A673 (cell line): ENCODE measurements around the gene PPP1R18. TPM values are rescaled to one million over a fixed set of nuclear protein-coding genes. Genes with fewer than 3 reads are reported as not detected.

Experiments
- BruUV-seq: library from RNA; stranded (reverse); fragments of 400-500 nt; replicated peaks from 2 replicates; lab custom pipeline; 2021; lab: Mats Ljungman, UMichigan
- CTCF ChIA-PET: fragments of 300-600 bp; sonication (Branson Sonifier 250); formaldehyde crosslinking; loops from one replicate; lab custom pipeline; 2022; ENCODE audit warnings: antibody characterized with exemption; lab: Charles Lee
- POLR2A ChIA-PET: fragments of 300-600 bp; sonication (Branson Sonifier 250); formaldehyde crosslinking; loops from one replicate; lab custom pipeline; 2022; ENCODE audit warnings: antibody characterized with exemption; ENCODE audit not compliant: low non-redundant PET; lab: Charles Lee
- DNase-seq: peaks from one replicate; pipeline ENCODE4 v3.0.0-alpha.2; 2015; ENCODE audit warnings: low spot score
- H3K27ac ChIP-seq: fragments of 200-600 bp; sonication (generic); 2 replicates; pipeline ENCODE4 v1.5.1; 2016; ENCODE audit warnings: mixed run types, low read depth, mild to moderate bottlenecking, mixed read lengths, antibody characterized with exemption, low read length; ENCODE audit not compliant: poor library complexity, severe bottlenecking
- H3K27me3 ChIP-seq: fragments of 200-600 bp; sonication (generic); replicated peaks from 2 replicates; pipeline ENCODE4 v1.6.1; 2017; ENCODE audit warnings: mixed run types, low read depth, mild to moderate bottlenecking, mixed read lengths, antibody characterized with exemption, low read length; ENCODE audit not compliant: insufficient read depth, poor library complexity
- H3K36me3 ChIP-seq: fragments of 200-600 bp; sonication (generic); 2 replicates; pipeline ENCODE4 v1.6.1; 2016; ENCODE audit warnings: mixed run types, mild to moderate bottlenecking, mixed read lengths, antibody characterized with exemption, low read length; ENCODE audit not compliant: insufficient read depth, poor library complexity, severe bottlenecking
- H3K4me1 ChIP-seq: fragments of 200-600 bp; sonication (generic); 2 replicates; pipeline ENCODE4 v1.6.1; 2017; ENCODE audit warnings: mixed run types, mild to moderate bottlenecking, mixed read lengths, antibody characterized with exemption, low read length; ENCODE audit not compliant: insufficient read depth, poor library complexity, severe bottlenecking
- H3K4me3 ChIP-seq: fragments of 200-600 bp; sonication (generic); 2 replicates; pipeline ENCODE4 v1.5.1; 2016; ENCODE audit warnings: low read depth, mixed run types, mild to moderate bottlenecking, mixed read lengths, low read length; ENCODE audit not compliant: poor library complexity, severe bottlenecking
- H3K9me3 ChIP-seq: fragments of 200-600 bp; sonication (generic); 2 replicates; pipeline ENCODE4 v1.6.1; 2016; ENCODE audit warnings: mixed run types, low read depth, mild to moderate bottlenecking, mixed read lengths, antibody characterized with exemption, low read length; ENCODE audit not compliant: poor library complexity, severe bottlenecking
- EZH2 ChIP-seq: fragments of 200-600 bp; sonication (generic); IDR thresholded peaks from 2 replicates; pipeline ENCODE4 v1.6.1; 2017; ENCODE audit warnings: borderline replicate concordance, low read depth, mild to moderate bottlenecking, mixed read lengths, antibody characterized with exemption, low read length; ENCODE audit not compliant: poor library complexity, severe bottlenecking
- intact Hi-C: fragments of 100-400 bp; cut with micrococcal nuclease; formaldehyde crosslinking; loops from one replicate; pipeline ENCODE4 v1.10.0; 2022; ENCODE audit not compliant: unreplicated experiment
- total RNA-seq: library from RNA; stranded (reverse); gene quantifications from 2 replicates; pipeline ENCODE4 v1.2.3, GENCODE V29; 2021
- TF ChIP-seq, protein P1 (sequence below): fragments of 300-800, 200-600 bp; sonication (generic); conservative IDR thresholded peaks from 2 replicates; pipeline ENCODE4 v1.5.1; 2017; ENCODE audit warnings: low read depth, mild to moderate bottlenecking, antibody characterized with exemption, low read length, moderate library complexity, mixed read lengths

Gene PPP1R18
- total RNA-seq, 1 experiment from 2014 or later = 50.3 TPM

DNA sequence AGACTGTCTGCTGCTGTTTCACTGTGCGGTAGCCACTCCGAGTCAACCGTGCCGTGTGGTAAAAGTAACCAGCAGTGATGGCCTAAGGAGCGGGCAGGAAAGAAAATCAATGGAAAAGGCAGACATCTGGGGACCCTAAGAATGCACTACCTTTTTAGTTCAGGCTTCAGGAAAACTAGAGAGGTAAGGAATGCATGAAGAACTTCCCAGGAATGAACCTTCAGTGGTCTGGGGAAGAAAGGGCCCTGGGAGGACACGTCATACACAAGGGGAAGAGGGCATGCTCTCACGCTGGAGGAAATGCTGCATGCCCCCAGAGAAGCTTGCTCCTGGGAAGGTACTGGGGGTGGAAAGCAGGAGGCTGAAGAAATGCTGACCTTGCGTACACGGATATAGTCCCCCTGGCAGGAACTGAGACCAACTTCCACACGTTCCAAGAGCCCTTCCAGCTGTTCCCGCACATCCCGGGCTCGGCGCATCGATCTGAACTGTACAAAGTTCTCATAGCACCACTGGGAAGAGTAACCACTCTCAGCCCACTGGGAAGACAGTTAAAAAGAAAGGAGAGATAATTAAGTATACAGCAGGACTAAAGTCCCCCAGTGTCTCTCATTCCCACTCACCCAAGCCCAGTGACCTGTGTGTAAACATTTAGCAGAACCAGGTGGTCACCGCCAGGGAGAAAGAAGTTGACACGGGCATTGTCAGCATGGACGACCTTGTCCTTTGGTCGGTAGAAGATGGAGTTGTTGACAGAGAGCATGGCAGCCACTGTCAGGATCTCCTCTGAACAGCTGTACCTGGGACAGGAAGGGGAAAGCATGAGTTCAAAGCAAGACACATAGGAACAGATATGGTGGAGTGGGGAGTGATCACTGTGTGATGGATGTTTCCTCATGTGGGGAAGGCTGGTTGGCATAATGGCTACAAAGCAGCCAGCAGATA lies 31.4 kb downstream of the PPP1R18 start:
- H3K36me3 ChIP-seq = peaks cover 71% of the 10 kb centered on the region
- TF ChIP-seq EZH2 = no peak
- H3K27me3 ChIP-seq = no peaks in the 10 kb centered on the region
- no peak for DNase-seq
- ChIA-PET CTCF (no interaction called here), POLR2A (no interaction called here)
- intact Hi-C loops = no loop called here
- no peak overlapping the region for H3K27ac ChIP-seq
- TSS peak; percentile 36 for BruUV-seq
- no peaks in the 10 kb centered on the region for H3K4me1 ChIP-seq
- H3K4me3 ChIP-seq = no peak overlapping the region
- H3K9me3 ChIP-seq = no peaks in the 10 kb centered on the region

DNA sequence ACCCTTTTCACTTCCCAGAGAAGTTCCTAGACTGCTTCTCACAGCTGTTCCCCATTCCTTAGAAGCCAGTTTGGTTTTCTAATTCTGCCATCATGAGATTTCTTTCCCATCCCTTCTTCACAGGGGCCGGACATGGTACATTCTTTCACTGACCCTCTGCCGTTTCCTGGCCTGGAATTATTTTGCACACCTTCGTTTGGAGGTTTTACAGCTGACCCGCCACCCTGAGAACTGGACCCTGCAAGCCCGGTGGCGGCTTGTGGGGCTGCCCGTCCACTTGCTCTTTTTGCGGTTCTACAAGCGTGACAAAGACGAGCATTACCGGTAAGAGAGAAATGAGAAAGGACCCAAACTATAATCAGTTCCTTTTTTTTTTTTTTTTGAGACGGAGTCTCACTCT lies 35.3 kb downstream of the PPP1R18 start:
- Histone ChIP-seq H3K9me3 (no peaks in the 10 kb centered on the region), H3K27me3 (no peaks in the 10 kb centered on the region), H3K4me3 (no peak overlapping the region), H3K4me1 (peaks cover 10% of the 10 kb centered on the region), H3K27ac (no peak overlapping the region), H3K36me3 (peaks cover 54% of the 10 kb centered on the region)
- POLR2A ChIA-PET = interaction anchor here (0.7 kb wide), 1 partner anchor 255 kb away, joined by 3 read pairs; no protein-coding TSS in a partner anchor
- TF ChIP-seq EZH2 = no peak
- TF ChIP-seq, protein P1, sequence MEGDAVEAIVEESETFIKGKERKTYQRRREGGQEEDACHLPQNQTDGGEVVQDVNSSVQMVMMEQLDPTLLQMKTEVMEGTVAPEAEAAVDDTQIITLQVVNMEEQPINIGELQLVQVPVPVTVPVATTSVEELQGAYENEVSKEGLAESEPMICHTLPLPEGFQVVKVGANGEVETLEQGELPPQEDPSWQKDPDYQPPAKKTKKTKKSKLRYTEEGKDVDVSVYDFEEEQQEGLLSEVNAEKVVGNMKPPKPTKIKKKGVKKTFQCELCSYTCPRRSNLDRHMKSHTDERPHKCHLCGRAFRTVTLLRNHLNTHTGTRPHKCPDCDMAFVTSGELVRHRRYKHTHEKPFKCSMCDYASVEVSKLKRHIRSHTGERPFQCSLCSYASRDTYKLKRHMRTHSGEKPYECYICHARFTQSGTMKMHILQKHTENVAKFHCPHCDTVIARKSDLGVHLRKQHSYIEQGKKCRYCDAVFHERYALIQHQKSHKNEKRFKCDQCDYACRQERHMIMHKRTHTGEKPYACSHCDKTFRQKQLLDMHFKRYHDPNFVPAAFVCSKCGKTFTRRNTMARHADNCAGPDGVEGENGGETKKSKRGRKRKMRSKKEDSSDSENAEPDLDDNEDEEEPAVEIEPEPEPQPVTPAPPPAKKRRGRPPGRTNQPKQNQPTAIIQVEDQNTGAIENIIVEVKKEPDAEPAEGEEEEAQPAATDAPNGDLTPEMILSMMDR = no peak
- CTCF ChIA-PET = no interaction called here
- no TSS peak for BruUV-seq
- intact Hi-C loops = no loop called here
- no peak for DNase-seq

DNA sequence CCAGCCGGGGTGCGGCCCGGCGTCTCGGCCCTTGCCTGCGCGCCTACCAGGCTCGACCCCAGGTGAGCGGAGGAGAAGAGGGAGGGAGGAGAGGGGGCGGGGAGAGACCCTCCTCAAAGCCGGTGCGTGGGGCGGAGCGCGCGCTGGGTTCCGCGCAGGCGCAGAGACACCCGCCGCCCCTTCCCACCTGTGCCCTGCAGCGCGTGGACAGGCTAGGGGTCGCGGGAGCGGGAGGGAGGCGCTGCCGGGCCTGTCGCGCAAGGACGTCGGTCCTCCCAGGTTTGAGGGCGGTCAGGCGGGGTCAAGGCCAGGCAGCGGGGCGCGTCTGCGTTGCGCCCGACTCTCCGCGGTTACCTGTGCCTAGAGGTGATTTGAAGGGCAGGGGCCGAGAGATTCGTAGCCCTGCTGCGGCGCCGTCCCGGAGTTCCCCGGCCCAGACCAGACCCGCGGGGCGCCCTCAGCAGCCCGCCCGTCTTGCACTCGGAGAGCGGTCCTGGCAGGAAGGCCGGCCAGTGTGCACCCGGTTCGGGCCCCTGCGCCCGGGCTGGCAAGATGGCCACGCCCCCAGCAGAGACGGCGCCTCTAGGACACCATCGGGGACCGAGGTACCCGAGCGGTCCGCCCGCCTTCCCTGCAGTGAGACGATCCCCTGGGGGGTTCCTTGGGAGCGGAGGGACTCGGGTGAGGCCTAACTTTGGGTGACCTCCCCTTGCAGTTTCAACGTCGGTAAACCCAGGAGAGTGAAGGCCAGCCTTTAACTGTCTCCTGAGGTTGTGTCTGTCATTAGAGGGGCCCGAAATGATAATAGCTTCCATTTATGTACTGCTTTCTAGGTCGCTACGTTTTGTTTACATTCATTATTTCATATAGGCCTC lies 39.0 kb downstream of the PPP1R18 start:
- Histone ChIP-seq H3K27ac (peak overlapping the region; percentile 92), H3K4me1 (peaks cover 10% of the 10 kb centered on the region), H3K36me3 (peaks cover 30% of the 10 kb centered on the region), H3K27me3 (no peaks in the 10 kb centered on the region), H3K4me3 (peak overlapping the region; percentile 99), H3K9me3 (no peaks in the 10 kb centered on the region)
- TF ChIP-seq, protein P1 = no peak
- no peak for TF ChIP-seq EZH2
- POLR2A ChIA-PET = interaction anchor here (0.5 kb wide), 1 partner anchor 1058 kb away, joined by 8 read pairs; no protein-coding TSS in a partner anchor
- no TSS peak for BruUV-seq
- intact Hi-C loops = no loop called here
- CTCF ChIA-PET = no interaction called here
- peak; percentile 83 for DNase-seq
